ENCODE measurements around the gene EFNA2. TPM values are rescaled to one million over a fixed set of nuclear protein-coding genes. Genes with fewer than 3 reads are reported as not detected.

EFNA2 gene
- total RNA-seq, 1 experiment from 2014 or later: 12.2 TPM

- Histone ChIP-seq H3K4me3 (replicated peaks in 1 of 2; ENCODE audit: low read depth in 1 of 2, low read length in 2 of 2) (no peak overlapping the region), H3K4me1 (ENCODE audit: control insufficient read depth in 1 of 2, insufficient read depth in 2 of 2, low read length in 2 of 2) (peaks cover 35 to 72% of the 10 kb centered on the region in 2 experiments), H3K79me2 (ENCODE audit: insufficient read depth, low read length) (peaks cover 72% of the 10 kb centered on the region), H2AFZ (ENCODE audit: low read depth, low read length, poor library complexity, severe bottlenecking) (no peak overlapping the region), H3K36me3 (ENCODE audit: control insufficient read depth in 1 of 2, insufficient read depth in 2 of 2, low read length in 2 of 2) (peaks cover 27 to 33% of the 10 kb centered on the region in 2 experiments; a peak in 3 of 4 replicates), H3K4me2 (ENCODE audit: low read length) (0 out of 2 replicates have a peak overlapping the region, but pooled peaks have one; percentile 99), H3K27ac (ENCODE audit: low read depth, low read length) (peak overlapping the region; percentile 100), H4K20me1 (ENCODE audit: insufficient read depth) (no peaks in the 10 kb centered on the region), H3K9ac (ENCODE audit: low read length) (0 out of 2 replicates have a peak overlapping the region, but pooled peaks have one; percentile 98), H3K27me3 (ENCODE audit: insufficient read depth, low read length) (no peaks in the 10 kb centered on the region), H3K9me2 (ENCODE audit: insufficient read depth) (no peaks in the 10 kb centered on the region), H3K9me3 (ENCODE audit: control insufficient read depth in 1 of 2, insufficient read depth in 1 of 2, low read depth in 1 of 2, low read length in 2 of 2) (no peaks in the 10 kb centered on the region)
- BruUV-seq (replicated peaks): no TSS peak
- TF ChIP-seq SRF (IDR thresholded peaks at IDR 0.05; ENCODE audit: low read depth) (no peak), ZFX (IDR thresholded peaks at IDR 0.05) (no peak), MAX (IDR thresholded peaks at IDR 0.05) (no peak), POLR2AphosphoS5 (IDR thresholded peaks at IDR 0.05; ENCODE audit: low read depth, low read length) (no peak), ZNF274 (IDR thresholded peaks at IDR 0.05; ENCODE audit: low read depth, low read length) (no peak), CTCF (IDR thresholded peaks at IDR 0.05 in 2 of 3, conservative IDR thresholded peaks at IDR 0.05 in 1 of 3; ENCODE audit: borderline replicate concordance in 1 of 3, insufficient read depth in 1 of 3, low read depth in 2 of 3, low read length in 2 of 3) (no peak), SIN3A (IDR thresholded peaks at IDR 0.05; ENCODE audit: low read depth) (no peak), ELF1 (IDR thresholded peaks at IDR 0.05; ENCODE audit: borderline replicate concordance, low read depth) (no peak), CBX3 (IDR thresholded peaks at IDR 0.05; ENCODE audit: low read depth) (no peak)
- intact Hi-C loops (cut with micrococcal nuclease): loop anchor here (10.0 kb wide), 1 partner anchor 132 kb away; the partner anchor contains the start of genes DAZAP1 and GAMT
- DNase-seq (ENCODE audit: low read depth, low spot score) (no peak), ATAC-seq (no peak)
- CTCF ChIA-PET: interaction anchor here (2.7 kb wide), 1 partner anchor 29 kb away, joined by 31 read pairs; no protein-coding TSS in a partner anchor
- RAD21 ChIA-PET (ENCODE audit: low non-redundant PET in 1 of 2, low total read pairs in 2 of 2, uncharacterized antibody in 2 of 2, unreplicated experiment in 2 of 2): no interaction called here
- POLR2A ChIA-PET: interaction anchor here (0.6 to 2.1 kb wide), 6 partner anchors 9 to 31 kb away, joined by 3 to 12 read pairs (median 5); partner anchors contain the start of gene ATP5F1D
Observed at GRCh38 chr19:1272423-1273262, 13.0 kb upstream of the EFNA2 start.
